Measurements from ENCODE around the gene CYB5B. TPM values are rescaled to one million over a fixed set of nuclear protein-coding genes. Genes with fewer than 3 reads are reported as not detected.

The CYB5B gene
- total RNA-seq, 1 donor from 2014 or later: 84.7 TPM

GRCh38 chr16:69485816-69486215, 61.4 kb downstream of the CYB5B start:
- DNase-seq (ENCODE audit: low spot score): no peak

- DNase-seq (ENCODE audit: low spot score): no peak
Observed at GRCh38 chr16:69486272-69486671, 61.9 kb downstream of the CYB5B start.

GRCh38 chr16:69486724-69487123, 62.3 kb downstream of the CYB5B start:
- DNase-seq (ENCODE audit: low spot score): no peak

GRCh38 chr16:69490707-69491324, 66.4 kb downstream of the CYB5B start:
- DNase-seq (ENCODE audit: low spot score): no peak

GRCh38 chr16:69494991-69495392, 70.6 kb downstream of the CYB5B start:
- no peak for DNase-seq (ENCODE audit: low spot score)

GRCh38 chr16:69495821-69496220, 71.4 kb downstream of the CYB5B start:
- no peak for DNase-seq (ENCODE audit: low spot score)

- no peak for DNase-seq (ENCODE audit: low spot score)
Observed at GRCh38 chr16:69496376-69496775, 72.0 kb downstream of the CYB5B start.

GRCh38 chr16:69496896-69497295, 72.5 kb downstream of the CYB5B start:
- DNase-seq (ENCODE audit: low spot score): no peak

- DNase-seq (ENCODE audit: low spot score): no peak
Observed at GRCh38 chr16:69497876-69498596, 73.6 kb downstream of the CYB5B start.

GRCh38 chr16:69498926-69499325, 74.5 kb downstream of the CYB5B start:
- DNase-seq (ENCODE audit: low spot score): no peak

- DNase-seq (ENCODE audit: low spot score): no peak
Observed at GRCh38 chr16:69499541-69500230, 75.3 kb downstream of the CYB5B start.

- no peak for DNase-seq (ENCODE audit: low spot score)
Observed at GRCh38 chr16:69500496-69500895, 76.1 kb downstream of the CYB5B start.

GRCh38 chr16:69501956-69502745, 77.7 kb downstream of the CYB5B start:
- DNase-seq (ENCODE audit: low spot score): no peak

GRCh38 chr16:69503244-69503643, 78.8 kb downstream of the CYB5B start:
- no peak for DNase-seq (ENCODE audit: low spot score)

- no peak for DNase-seq (ENCODE audit: low spot score)
Observed at GRCh38 chr16:69508033-69508755, 83.8 kb downstream of the CYB5B start.

GRCh38 chr16:69509125-69509524, 84.7 kb downstream of the CYB5B start:
- DNase-seq (ENCODE audit: low spot score): no peak

- DNase-seq (ENCODE audit: low spot score): no peak
Observed at GRCh38 chr16:69511651-69512050, 87.2 kb downstream of the CYB5B start.

GRCh38 chr16:69513180-69513966, 89.0 kb downstream of the CYB5B start:
- DNase-seq (ENCODE audit: low spot score): no peak

GRCh38 chr16:69514356-69514755, 89.9 kb downstream of the CYB5B start:
- no peak for DNase-seq (ENCODE audit: low spot score)
